T follicular helper cell (primary cell): ENCODE measurements around the gene HPGD.

Experiments used
- DNase-seq: peaks from one replicate; pipeline ENCODE4 v3.0.0-alpha.2; 2020; ENCODE audit warnings: low read depth
- total RNA-seq, 2 experiments: gene quantifications; one replicate each; lab custom pipeline; 2026; lab: John Stamatoyannopoulos, UW

Gene HPGD
- total RNA-seq: 0.74 to 7.3 reads per million in 2 experiments

- DNase-seq: no peak
These were observed at the start of gene HPGD for GRCh38 chr4:174522183-174523024. Gene HPGD (minus strand): TSS chr4:174522488. CDS start chr4:174522451, 37 bp downstream.

- DNase-seq: no peak
These were observed 42.2 kb upstream of the HPGD start for GRCh38 chr4:174564529-174564928.

GRCh38 chr4:174563399-174563798 lies 41.1 kb upstream of the HPGD start:
- no peak for DNase-seq

GRCh38 chr4:174561560-174561959 lies 39.3 kb upstream of the HPGD start:
- DNase-seq: no peak

GRCh38 chr4:174559894-174560293 lies 37.6 kb upstream of the HPGD start:
- DNase-seq: no peak

- DNase-seq: no peak
These were observed 33.7 kb upstream of the HPGD start for GRCh38 chr4:174555789-174556630.

GRCh38 chr4:174554231-174554728 lies 32.0 kb upstream of the HPGD start:
- no peak for DNase-seq

GRCh38 chr4:174553828-174554227 lies 31.5 kb upstream of the HPGD start:
- DNase-seq: no peak

GRCh38 chr4:174553031-174553430 lies 30.7 kb upstream of the HPGD start:
- DNase-seq: no peak

GRCh38 chr4:174550541-174550940 lies 28.3 kb upstream of the HPGD start:
- no peak for DNase-seq

- no peak for DNase-seq
These were observed 27.4 kb upstream of the HPGD start for GRCh38 chr4:174549721-174550120.

- DNase-seq: no peak
These were observed 23.0 kb upstream of the HPGD start for GRCh38 chr4:174545268-174545667.

- DNase-seq: no peak
These were observed 22.2 kb upstream of the HPGD start for GRCh38 chr4:174544496-174544895.

- DNase-seq: no peak
These were observed 17.9 kb upstream of the HPGD start for GRCh38 chr4:174540175-174540574.

- no peak for DNase-seq
These were observed 17.3 kb upstream of the HPGD start for GRCh38 chr4:174539571-174539970.

- no peak for DNase-seq
These were observed 16.6 kb upstream of the HPGD start for GRCh38 chr4:174538876-174539250.

- DNase-seq: no peak
These were observed 16.0 kb upstream of the HPGD start for GRCh38 chr4:174538123-174538875.

GRCh38 chr4:174537634-174538033 lies 15.3 kb upstream of the HPGD start:
- no peak for DNase-seq

- no peak for DNase-seq
These were observed 12.2 kb upstream of the HPGD start for GRCh38 chr4:174534461-174534860.

- no peak for DNase-seq
These were observed 10.2 kb upstream of the HPGD start for GRCh38 chr4:174532445-174532844.

GRCh38 chr4:174531486-174531885 lies 9.2 kb upstream of the HPGD start:
- DNase-seq: no peak

- no peak for DNase-seq
These were observed 5.9 kb upstream of the HPGD start for GRCh38 chr4:174528226-174528625.
